Mesothelial cell of epicardium (in vitro differentiated cells): ENCODE data around the gene PAMR1. TPM values are rescaled to one million over a fixed set of nuclear protein-coding genes. Genes with fewer than 3 reads are reported as not detected.

Source experiments
- DNase-seq, 2 experiments: peaks; one replicate each; pipeline ENCODE4 v3.0.0; 2021; ENCODE audit warnings: low spot score in 2 of 2; ENCODE audit not compliant: unreplicated experiment in 2 of 2
- H3K27ac Mint-ChIP-seq: 2 replicates; pipeline ENCODE4 v1.8.0; 2021; ENCODE audit warnings: mixed read lengths
- H3K27me3 Mint-ChIP-seq: 2 replicates; pipeline ENCODE4 v1.8.0; 2021; ENCODE audit warnings: low read depth, mixed read lengths
- H3K36me3 Mint-ChIP-seq: 2 replicates; pipeline ENCODE4 v1.8.0; 2021; ENCODE audit warnings: mixed read lengths
- H3K4me1 Mint-ChIP-seq: 2 replicates; pipeline ENCODE4 v1.8.0; 2021; ENCODE audit warnings: mixed read lengths
- H3K4me3 Mint-ChIP-seq: 2 replicates; pipeline ENCODE4 v1.8.0; 2021; ENCODE audit warnings: mild to moderate bottlenecking, moderate library complexity, mixed read lengths
- H3K9me3 Mint-ChIP-seq: 2 replicates; pipeline ENCODE4 v1.8.0; 2021; ENCODE audit warnings: mixed read lengths
- CTCF ChIP-seq: fragments of 200-600 bp; sonication (generic); IDR thresholded peaks from one replicate; pipeline ENCODE4 v1.5.0; 2021; ENCODE audit warnings: antibody characterized with exemption; ENCODE audit not compliant: unreplicated experiment
- total RNA-seq: library from RNA; stranded (reverse); gene quantifications from 3 replicates; pipeline ENCODE4 v1.2.1, GENCODE V29; 2021

Gene PAMR1
- total RNA-seq, 1 donor from 2014 or later: 38.3 TPM

GRCh38 chr11:35425603-35426212 lies 99.7 kb downstream of the PAMR1 start:
- Mint-ChIP-seq H3K9me3 (no peaks in the 10 kb centered on the region), H3K36me3 (no peaks in the 10 kb centered on the region), H3K4me3 (no peak overlapping the region), H3K27ac (no peak overlapping the region), H3K27me3 (peaks cover 87% of the 10 kb centered on the region), H3K4me1 (peaks cover 4% of the 10 kb centered on the region)
- no peak for TF ChIP-seq CTCF
- no peak for DNase-seq

GRCh38 chr11:35424157-35424940 lies 101.1 kb downstream of the PAMR1 start:
- Mint-ChIP-seq H3K27me3 (peaks cover 92% of the 10 kb centered on the region), H3K4me1 (peaks cover 13% of the 10 kb centered on the region), H3K9me3 (no peaks in the 10 kb centered on the region), H3K4me3 (no peak overlapping the region), H3K36me3 (no peaks in the 10 kb centered on the region), H3K27ac (no peak overlapping the region)
- TF ChIP-seq CTCF: no peak
- no peak for DNase-seq

- peaks cover 15% of the 10 kb centered on the region for H3K4me1 Mint-ChIP-seq
- peak overlapping the region; percentile 73 for H3K4me3 Mint-ChIP-seq
- no peaks in the 10 kb centered on the region for H3K36me3 Mint-ChIP-seq
- DNase-seq: no peak
- H3K27ac Mint-ChIP-seq: no peak overlapping the region
- H3K27me3 Mint-ChIP-seq: peaks cover 95% of the 10 kb centered on the region
- no peaks in the 10 kb centered on the region for H3K9me3 Mint-ChIP-seq
- TF ChIP-seq CTCF: no peak
Observed at GRCh38 chr11:35420371-35420770, 105.0 kb downstream of the PAMR1 start.

GRCh38 chr11:35419830-35420333 lies 105.5 kb downstream of the PAMR1 start:
- DNase-seq: peak in 1 of 2 experiments; percentile 39
- Mint-ChIP-seq H3K4me3 (peak overlapping the region; percentile 73), H3K4me1 (peaks cover 15% of the 10 kb centered on the region), H3K9me3 (no peaks in the 10 kb centered on the region), H3K36me3 (no peaks in the 10 kb centered on the region), H3K27ac (no peak overlapping the region), H3K27me3 (peaks cover 96% of the 10 kb centered on the region)
- no peak for TF ChIP-seq CTCF

- Mint-ChIP-seq H3K4me1 (peaks cover 15% of the 10 kb centered on the region), H3K4me3 (peak within 1 kb of the TSS; percentile 73), H3K9me3 (no peaks in the 10 kb centered on the region), H3K36me3 (no peaks in the 10 kb centered on the region), H3K27ac (no peak within 1 kb of the TSS), H3K27me3 (peaks cover 97% of the 10 kb centered on the region)
- peak; percentile 37 to 60 for DNase-seq
- no peak for TF ChIP-seq CTCF
Observed at GRCh38 chr11:35419184-35419829, 106.1 kb downstream of the PAMR1 start, which contains the start of gene SLC1A2. Gene SLC1A2 (minus strand): TSS chr11:35419558. CDS start chr11:35418966, 592 bp downstream.
